ACHN (cell line): ENCODE results near the gene MBP.
A peak's percentile ranks its signal among the peaks of the same experiment; 100 is the strongest.

Experiments
- DNase-seq: peaks from one replicate; pipeline ENCODE4 v3.0.0-alpha.2; 2015
- in situ Hi-C: cut with HindIII; loops from 2 replicates; pipeline ENCODE4 v1.10.0; 2017; ENCODE audit warnings: low sequenced_read_pairs, low pct_ligation_motif_present, low pct_unique_long_range_greater_than_20kb

Gene MBP

DNA sequence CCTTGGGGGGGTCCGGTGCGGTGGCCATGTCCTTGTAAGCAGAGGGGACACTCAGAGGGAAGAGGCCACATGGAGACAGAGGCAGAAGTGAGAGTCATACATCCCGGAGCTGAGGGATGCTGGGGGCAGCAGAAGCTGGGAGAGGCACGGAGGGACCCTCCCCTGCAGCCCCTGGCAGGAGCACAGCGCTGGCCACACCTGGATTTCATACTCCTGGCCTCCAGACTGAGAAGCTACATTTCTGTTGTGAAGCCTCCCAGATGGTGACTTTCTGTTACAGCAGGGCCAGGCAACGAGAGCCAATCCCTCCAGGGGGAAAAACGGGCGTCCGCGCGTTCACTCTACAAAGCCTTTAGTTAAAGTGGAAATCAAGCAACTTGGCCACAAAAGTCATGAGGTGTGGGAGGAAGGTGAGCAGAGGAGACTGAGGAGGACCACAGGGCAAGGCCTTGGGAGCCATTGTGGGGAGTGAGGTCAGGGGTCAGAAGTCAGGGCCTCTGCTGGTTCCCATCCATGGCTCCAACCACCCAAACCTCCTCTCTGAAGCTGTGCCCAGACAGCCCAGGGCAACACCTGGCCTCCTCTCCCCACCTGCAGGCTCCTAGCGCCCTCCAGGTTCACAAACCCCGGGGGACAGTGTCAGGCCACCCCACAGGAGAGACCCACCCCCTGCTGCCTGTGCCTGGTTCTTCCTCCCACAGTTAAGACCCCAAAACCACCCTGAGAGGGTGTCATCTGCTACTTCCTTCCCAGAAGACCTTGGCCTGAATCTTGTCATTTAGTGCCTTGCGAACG is 4.5 kb upstream of the MBP start:
- in situ Hi-C loops = no loop called here
- no peak for DNase-seq

DNA sequence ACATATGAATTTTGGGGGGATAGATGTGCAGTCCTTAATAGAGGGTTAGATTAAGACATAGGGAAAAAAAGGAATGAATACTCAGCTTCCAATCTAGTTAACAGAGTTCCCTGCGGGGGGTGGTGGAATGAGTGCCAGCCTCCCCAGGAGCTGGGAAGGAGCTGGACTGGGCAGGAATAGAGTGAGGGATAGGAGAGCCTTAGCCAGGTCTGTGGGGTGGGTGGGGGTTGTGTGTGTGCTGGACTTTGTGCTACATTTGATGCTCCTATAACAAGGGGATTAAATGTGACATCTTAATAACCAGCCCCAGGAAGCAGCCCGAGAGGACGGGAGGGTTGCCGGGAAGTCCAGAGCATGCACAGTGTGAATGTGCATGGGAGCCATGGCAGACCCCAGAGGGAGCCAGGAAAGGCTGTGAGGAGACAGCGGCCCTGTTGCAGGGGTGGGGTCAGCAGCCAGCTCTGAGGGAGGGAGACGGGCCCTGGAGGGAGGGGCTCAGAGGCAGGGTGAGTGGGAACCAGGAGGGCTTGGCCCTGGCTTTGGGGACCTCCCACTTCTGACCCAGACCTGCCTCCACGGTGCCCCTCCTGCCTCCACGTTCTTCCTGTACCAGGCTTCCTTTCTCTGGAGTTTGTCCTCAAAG is 3.6 kb upstream of the MBP start:
- no peak for DNase-seq
- in situ Hi-C loops = no loop called here

DNA sequence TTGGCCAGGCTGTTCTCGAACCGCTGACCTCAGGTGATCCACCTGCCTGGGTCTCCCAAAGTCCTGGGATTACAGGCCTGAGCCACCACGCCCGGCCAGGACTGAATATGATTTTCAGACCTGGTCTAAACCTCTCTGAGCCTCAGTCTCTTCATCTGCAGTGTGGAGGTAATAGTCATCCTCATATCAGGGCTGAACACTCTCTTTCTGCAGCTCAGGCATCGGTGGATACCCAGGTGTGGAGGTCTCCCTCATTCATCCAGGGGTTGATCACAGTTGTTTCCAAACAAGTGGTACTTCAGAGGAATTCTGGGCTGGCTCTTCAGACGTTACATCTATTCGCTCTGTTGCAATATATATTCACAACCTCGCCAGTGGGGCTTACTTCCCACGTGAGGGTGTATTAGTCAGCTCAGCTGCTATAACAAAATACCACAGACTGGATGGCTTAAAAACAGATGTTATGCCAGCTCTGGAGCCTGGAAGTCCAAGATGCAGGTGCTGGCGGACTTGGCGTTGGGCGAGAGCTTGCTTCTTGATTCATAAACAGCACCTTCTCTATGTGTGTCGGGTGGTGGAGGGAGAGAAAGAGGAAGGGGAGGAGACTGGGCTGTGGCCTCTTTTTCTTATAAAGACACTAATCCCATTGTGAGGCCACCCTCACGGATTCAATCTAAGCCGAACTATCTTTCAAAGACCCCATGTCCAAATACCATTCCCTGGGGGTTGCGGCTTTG is 2.9 kb upstream of the MBP start:
- in situ Hi-C loops = no loop called here
- no peak for DNase-seq

- no peak for DNase-seq
- in situ Hi-C loops = no loop called here
Measured at GRCh38 chr18:77134611-77135010, 2.0 kb upstream of the MBP start.

DNA sequence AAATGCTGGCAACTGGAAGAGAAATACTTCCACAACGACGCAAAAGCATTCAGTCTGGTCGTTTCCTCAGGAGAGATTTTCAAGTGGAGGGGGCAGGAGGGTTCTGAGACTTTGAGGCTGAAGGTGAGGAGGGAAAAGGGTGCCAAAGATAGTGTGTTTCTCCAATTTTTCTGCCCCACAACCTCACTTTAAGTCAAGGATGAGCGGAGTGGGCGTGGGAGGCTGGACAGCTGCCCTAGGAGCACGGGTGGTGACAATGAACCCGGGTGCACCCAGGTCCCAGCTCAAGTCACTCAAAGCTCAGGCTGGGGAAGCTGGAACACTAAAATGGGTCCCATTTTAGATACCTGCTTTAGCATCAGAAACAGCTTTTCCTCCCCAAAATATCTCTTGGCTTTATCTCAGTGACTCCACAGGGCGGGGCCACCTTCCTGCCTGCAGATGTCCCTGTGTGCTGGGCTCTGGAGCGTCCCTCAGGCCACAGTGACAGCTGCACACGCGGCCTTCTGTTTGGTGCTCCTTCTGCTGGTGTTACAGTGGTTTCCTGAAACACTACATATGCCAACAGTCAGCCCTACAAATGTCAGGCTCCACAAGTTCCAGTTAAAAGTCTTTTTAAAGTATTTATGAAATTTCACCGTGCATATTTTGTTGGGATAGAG is 1.4 kb upstream of the MBP start:
- in situ Hi-C loops = no loop called here
- DNase-seq = no peak

GRCh38 chr18:77133051-77133834 is 660 bp upstream of the MBP start:
- no peak for DNase-seq

GRCh38 chr18:77131652-77132368 is 773 bp downstream of the MBP start:
- in situ Hi-C loops = no loop called here
- peak; percentile 39 for DNase-seq

More at GRCh38 chr18:77133051-77133834, 660 bp upstream of the MBP start:
- in situ Hi-C loops = no loop called here

DNA sequence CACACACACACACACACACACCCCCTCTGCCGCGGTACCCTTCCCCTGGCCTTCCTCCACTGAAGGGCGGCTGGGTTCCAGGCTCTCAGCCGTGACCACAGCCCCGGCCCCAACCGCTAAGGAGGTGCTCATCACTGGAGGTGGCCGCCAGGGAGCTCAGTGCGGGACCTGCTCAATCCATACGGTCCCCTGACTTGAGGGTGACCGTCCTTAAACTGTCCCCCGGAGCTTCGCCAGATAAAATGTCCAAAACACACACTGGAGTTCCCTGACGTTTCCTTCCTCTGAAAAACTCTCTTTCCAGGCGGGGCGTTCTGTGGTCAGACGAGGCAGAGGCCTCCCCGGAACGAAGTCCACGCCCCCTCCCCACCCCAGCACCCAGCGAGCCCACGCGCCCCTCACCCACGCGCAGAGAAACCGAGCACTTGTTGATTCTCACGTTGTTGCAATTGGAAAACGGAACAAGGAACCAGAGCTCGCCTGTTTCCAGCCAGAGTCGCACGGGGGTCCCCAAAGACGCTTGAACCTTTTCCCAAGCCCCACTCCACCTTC is 1.4 kb downstream of the MBP start:
- in situ Hi-C loops = no loop called here
- peak; percentile 30 for DNase-seq

- no peak for DNase-seq
- in situ Hi-C loops = no loop called here
Measured at GRCh38 chr18:77130229-77131099, 2.1 kb downstream of the MBP start.

- in situ Hi-C loops = no loop called here
- DNase-seq = peak; percentile 64
Measured at GRCh38 chr18:77129150-77129551, 3.4 kb downstream of the MBP start.

DNA sequence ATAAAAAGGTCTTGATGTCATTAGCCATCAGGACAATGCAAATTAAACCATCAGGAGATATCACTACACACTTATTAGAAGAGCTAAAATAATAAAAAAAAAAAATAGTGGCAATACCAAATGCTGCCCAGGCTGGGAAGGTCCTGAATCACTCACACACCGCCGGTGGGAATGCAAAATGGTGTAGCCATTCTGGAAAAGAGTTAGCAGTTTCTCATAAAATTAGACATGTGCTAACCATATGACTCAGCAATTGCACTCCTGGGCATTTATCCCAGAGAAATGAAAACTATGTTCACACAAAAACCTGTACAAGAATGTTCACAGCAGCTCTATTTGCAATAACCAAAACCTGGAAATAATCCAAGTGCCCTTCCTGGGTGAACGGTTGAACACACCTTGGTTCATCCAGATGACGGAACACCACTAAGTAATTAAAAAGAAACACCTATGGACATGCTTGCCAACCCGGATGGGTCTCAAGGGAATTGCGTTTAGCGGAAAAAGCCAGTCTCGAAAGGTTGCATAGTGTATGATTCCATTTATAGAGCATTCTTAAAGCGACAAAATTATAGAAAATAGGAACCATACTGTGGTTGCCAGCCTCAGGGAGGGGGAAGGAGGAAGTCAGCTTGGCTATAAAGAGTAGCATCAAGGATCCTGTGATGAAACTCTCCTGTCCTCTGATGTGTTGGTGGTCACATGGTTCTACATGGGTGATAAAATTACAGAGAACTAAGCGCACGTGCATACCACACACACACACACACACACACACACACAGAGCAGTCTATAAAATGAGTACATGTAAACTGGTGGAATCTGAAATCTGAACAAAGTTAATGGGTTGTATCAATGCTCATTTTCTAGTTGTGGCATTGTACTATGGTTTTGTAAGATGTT is 4.6 kb downstream of the MBP start:
- DNase-seq = peak; percentile 63
- in situ Hi-C loops = no loop called here

- in situ Hi-C loops = no loop called here
- no peak for DNase-seq
Measured at GRCh38 chr18:77124452-77124922, 8.1 kb downstream of the MBP start.

GRCh38 chr18:77123320-77124231 is 9.0 kb downstream of the MBP start:
- in situ Hi-C loops = no loop called here
- no peak for DNase-seq

GRCh38 chr18:77121523-77121922 is 11.1 kb downstream of the MBP start:
- in situ Hi-C loops = no loop called here

More at GRCh38 chr18:77121523-77121922, 11.1 kb downstream of the MBP start:
- no peak for DNase-seq
